Measurements from ENCODE around the gene CCM2. TPM values are rescaled to one million over a fixed set of nuclear protein-coding genes. Genes with fewer than 3 reads are reported as not detected.

Gene CCM2
- total RNA-seq, 1 experiment from 2014 or later, result 61.5 TPM

- no peak for DNase-seq (ENCODE audit: low spot score)
Observed at GRCh38 chr7:45122975-45123860, 123.2 kb downstream of the CCM2 start.

DNA sequence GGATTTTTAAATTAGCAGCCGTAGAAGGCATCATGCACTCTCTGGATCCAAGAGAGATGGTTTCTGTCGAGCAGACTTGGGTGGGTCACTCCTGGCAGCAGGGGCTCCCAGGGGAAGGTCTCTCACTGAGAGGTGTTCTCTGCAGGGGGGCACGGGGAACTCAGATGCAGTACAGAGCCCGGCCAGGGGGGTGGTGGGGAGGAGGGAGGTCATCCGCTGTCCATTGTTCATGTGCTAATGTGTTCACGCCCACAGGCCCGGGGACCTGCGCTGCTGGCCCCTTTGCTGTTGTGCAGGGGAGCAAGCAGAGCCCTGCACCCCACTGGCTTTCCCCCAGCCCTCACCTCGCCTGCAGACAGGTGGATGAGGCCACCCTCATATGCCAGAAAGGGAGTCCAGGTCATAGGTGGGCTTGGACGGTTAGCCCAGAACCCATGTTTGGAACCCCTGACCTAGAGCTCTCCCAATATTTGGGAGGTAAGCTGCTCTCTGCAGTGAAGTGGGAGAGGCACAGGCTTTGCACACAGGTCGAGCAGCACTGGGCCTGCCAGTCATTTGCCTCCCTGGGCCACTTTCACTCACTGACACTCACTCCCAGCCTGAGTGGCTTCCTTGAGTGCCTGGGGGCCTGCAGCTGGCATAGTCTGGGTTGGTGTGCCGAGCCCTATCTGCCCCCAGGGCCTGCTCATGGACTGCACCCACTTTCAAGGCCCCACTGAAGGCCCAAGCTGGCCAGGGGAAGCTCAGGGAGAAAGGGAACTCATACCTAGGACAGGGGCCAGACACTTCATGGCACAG lies 124.1 kb downstream of the CCM2 start:
- DNase-seq (ENCODE audit: low spot score), result no peak

GRCh38 chr7:45125193-45125904 lies 125.3 kb downstream of the CCM2 start:
- no peak for DNase-seq (ENCODE audit: low spot score)

Other genes with a start within 250 kb of the CCM2 start
- gene PPIA, start 203.5 kb upstream of the CCM2 start, total RNA-seq (2014; rRNA removed; shearing (Covaris generic)), result 13,857 and 15,820 TPM in 2 replicates
- 875 and 937 TPM in 2 replicates for gene H2AZ2, start 152.1 kb upstream of the CCM2 start, total RNA-seq (2014; rRNA removed; shearing (Covaris generic))
- 19.8 and 21.1 TPM in 2 replicates for gene PURB, start 114.7 kb upstream of the CCM2 start, total RNA-seq (2014; rRNA removed; shearing (Covaris generic))
- not detected in 2 replicates for gene MYO1G, start 21.2 kb upstream of the CCM2 start, total RNA-seq (2014; rRNA removed; shearing (Covaris generic))
- gene NACAD, start 88.8 kb downstream of the CCM2 start, total RNA-seq (2014; rRNA removed; shearing (Covaris generic)), result 2.0 TPM in 2 replicates
- 106 and 120 TPM in 2 replicates for gene TBRG4, start 111.5 kb downstream of the CCM2 start, total RNA-seq (2014; rRNA removed; shearing (Covaris generic))
- gene RAMP3, start 157.6 kb downstream of the CCM2 start, total RNA-seq (2014; rRNA removed; shearing (Covaris generic)), result not detected in 2 replicates

All from H4 (cell line).